M059J (cell line): ENCODE results near the gene KIF3B. TPM values are rescaled to one million over a fixed set of nuclear protein-coding genes. Genes with fewer than 3 reads are reported as not detected.
"Not testable (repeated sequence)": the region's sequence is repeated elsewhere in the genome, so short reads cannot be mapped to it uniquely, and the experiment has no call there.

ENCODE experiments used
- DNase-seq: peaks from one replicate; pipeline ENCODE4 v3.0.0-alpha.2; 2012; ENCODE audit warnings: low read depth
- total RNA-seq: library from RNA; depleted of rRNA; stranded (reverse); fragments of >200 nt; shearing (Covaris generic); gene quantifications from 2 replicates; pipeline ENCODE4 v1.2.3, GENCODE V29; 2014

The KIF3B gene
- total RNA-seq, 1 experiment from 2014 or later = 28.4 TPM

- DNase-seq = no peak
Measured at GRCh38 chr20:32356622-32357374, 79.3 kb downstream of the KIF3B start.

- peak; percentile 86 for DNase-seq
Measured at GRCh38 chr20:32357375-32357868, 80.0 kb downstream of the KIF3B start.

- peak; percentile 99 for DNase-seq
Measured at GRCh38 chr20:32357869-32358631, 80.6 kb downstream of the KIF3B start, which contains the start of gene ASXL1. Gene ASXL1, plus strand, starts transcription at chr20:32358331. Its CDS starts 445 bp downstream, at chr20:32358776.

DNA sequence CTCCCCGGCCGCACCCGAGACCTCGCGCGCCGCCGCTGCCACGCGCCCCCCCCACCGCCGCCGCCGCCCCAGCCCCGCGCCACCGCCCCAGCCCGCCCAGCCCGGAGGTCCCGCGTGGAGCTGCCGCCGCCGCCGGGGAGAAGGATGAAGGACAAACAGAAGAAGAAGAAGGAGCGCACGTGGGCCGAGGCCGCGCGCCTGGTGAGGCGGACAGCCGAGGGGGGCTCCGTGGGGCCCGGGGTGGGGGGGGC, 81.1 kb downstream of the KIF3B start:
- DNase-seq = no peak

GRCh38 chr20:32358883-32359632, 81.6 kb downstream of the KIF3B start:
- peak; percentile 74 for DNase-seq

DNA sequence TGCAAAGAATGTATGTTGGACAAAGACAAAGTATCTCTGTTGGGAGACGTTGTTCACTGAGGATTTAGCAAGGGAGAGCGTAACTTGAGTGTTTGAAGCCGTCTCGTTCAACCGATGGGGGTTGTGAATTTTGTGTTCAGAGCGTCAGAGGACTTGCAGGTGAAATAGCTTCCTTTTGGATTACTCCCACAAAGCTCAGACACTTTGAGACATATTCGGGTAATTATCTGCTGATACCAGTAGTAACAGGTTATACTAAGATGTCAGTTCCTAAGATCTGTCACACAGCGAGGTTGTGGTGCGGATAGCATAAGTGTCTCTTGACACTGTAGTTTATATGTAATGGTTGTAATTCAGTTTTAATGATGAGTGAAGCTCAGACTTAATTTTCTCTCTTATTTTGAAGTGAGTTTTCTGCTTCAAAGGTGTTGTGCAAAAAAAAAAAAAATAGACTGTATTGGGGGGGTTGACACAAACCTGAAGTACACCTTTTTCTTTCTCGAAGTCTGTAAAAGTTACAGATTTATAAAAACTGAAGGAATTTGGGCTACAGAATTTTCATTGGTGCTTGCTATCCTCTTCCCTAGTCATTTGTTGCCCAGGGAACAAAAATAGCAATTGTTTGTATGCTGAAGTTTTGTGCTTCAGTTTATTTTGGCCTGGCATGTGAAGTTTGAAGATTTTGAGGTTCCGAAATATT, 82.3 kb downstream of the KIF3B start:
- DNase-seq = peak; percentile 41

DNA sequence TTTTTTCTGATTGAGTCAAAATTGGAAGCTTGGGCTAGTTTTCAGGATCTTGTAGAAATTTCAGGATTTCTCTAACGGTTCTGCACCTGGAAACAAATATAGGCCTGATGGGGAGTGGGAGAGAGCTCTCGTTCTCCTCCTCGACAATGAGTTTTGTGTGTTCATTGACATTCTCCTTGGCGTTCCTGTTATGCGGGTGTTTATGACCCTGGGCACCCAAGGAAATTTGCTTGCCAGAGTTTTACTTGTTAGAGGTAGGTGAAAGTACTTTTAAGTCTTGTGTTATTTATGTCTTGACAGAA, 82.8 kb downstream of the KIF3B start:
- no peak for DNase-seq

- no peak for DNase-seq
Measured at GRCh38 chr20:32362901-32363364, 85.5 kb downstream of the KIF3B start.

DNA sequence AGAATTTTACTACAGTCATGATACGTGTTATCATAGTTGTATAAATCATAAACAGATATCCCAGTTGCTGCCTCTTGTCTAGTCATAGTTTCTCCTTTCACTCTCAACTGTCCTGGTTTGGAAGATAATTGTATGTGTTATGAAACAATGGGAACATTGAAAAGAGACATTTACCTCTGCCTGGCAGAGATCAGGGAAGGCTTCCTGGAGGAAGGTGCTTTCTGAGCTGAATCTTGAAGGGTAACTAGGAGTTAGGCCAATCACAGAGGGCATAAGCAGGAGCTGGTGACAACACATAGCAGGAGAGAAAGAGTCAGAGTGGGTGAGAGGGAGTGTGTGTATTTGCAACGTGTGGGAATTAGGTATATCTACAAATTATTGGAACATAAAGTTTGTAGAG, 86.0 kb downstream of the KIF3B start:
- DNase-seq = no peak

DNA sequence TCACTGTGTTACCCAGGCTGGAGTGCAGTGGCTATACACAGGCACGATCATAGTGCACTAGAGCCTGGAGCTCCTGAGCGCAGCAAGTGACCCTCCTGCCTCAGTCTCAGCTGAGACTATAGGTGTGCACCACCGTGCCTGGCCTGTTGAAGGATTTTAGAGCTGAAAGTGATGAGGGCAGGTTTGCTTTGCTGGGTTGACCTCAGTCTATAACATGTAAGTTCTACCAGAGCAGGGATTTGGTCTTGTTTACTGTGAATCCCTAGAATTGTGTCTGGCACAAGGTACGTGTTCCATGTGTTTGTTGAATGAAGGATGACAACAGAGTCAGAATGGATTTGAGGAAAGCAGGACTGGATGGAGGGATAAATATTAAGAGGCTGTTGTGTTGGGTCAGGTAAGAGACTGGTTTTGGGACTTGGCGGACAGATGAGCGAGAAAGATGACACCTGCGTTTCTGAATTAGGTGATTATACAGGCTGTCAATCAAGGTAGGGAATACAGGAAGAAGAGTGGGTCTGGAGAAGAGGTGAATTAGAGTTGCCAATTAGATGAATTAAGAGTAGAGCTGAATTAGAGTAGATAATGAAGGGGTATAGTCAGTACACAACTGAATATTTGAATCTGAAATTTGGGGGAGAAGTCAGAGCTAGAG, 87.2 kb downstream of the KIF3B start:
- DNase-seq = no peak

DNA sequence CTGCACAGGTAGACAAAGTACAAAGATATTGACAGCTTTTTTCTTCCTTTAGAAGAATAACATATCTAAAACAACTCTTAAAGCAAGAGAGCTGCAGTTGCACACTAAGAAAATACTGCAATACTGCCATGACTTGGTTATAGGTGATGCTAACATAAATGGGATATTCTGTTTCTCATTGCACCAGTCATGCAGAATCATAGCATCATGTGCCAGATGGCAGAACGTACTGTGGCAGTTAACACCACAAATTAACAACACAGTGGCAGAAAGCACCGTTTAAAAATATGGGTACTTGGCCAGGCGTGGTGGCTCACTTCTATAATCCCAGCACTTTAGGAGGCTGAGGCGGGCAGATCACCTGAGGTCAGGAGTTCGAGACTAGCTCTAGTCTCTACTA, 88.1 kb downstream of the KIF3B start:
- DNase-seq = no peak

DNA sequence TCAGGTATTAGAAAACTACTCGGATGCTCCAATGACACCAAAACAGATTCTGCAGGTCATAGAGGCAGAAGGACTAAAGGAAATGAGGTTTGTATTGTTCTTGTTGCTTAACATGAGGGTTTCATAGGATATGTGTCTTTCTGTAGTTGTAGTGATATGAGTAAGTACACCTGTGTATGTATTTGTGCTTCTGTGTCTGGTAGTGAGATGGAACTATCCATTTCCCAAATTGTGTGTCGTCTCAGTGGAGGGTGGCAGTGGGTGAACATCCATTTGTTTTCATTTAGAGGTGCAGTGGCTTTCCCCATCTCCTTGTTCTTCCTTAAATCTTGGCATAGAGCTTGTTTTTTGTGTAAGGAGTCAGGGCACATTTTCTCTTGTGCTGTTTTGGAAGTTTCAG, 88.9 kb downstream of the KIF3B start:
- DNase-seq = no peak

DNA sequence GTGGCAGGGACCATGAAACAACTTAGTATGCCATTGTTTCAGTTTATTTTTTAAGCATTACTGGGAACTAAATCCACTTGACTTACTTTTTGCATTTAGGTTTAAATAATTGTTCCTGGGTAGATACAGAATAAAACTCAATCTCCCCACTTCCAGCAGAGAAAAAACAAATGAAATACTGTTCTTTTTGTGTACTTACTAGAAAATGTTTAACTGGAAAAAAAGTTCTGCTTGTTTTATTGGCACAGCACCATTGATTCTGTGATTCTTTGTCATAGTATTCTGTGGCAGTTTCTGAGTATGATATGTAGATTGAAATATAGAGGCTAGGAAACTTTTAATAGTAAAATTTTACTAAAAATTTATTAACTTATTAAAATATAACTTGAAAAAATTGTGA, 90.9 kb downstream of the KIF3B start:
- no peak for DNase-seq

- peak; percentile 32 for DNase-seq
Measured at GRCh38 chr20:32368925-32369324, 91.5 kb downstream of the KIF3B start.

GRCh38 chr20:32370897-32371296, 93.4 kb downstream of the KIF3B start:
- no peak for DNase-seq

DNA sequence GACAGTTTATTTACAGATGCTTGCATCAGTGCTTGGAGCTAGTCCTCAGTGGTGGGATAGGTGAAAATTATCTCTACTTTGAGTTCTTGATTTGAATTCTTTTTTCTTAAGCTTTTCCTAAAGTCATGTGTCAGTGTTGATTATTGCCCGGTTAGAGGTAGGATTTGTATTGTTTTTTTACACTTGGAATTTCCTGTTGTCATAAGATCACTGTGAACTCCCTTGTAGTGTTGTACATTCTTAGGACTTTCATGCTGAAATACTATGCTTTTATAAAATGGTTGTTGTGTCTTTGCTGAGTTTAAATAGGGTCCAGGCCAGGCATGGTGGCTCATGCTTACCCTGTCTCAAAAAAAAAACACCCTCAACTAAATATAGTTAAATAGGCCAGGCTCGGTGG, 101.0 kb downstream of the KIF3B start:
- DNase-seq = no peak

GRCh38 chr20:32380037-32380436, 102.6 kb downstream of the KIF3B start:
- DNase-seq = not testable (repeated sequence)

DNA sequence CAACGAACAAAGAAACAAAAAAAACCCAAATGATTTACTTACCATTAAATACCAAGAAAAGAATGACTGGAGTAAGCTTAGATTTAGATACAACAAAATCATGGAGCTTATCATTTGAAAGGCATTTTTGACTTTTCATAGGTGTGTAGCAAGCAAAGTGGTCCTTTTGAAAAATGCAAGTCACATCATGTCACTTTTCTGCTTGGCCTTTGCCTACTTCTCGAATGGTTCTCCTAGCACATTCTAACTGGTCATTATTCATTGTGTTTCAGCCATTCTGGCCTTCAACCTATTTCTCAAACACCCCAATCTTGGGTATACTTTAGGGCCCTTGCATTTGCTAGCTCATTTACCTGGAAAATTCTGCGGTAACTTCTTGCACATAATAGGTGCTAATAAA, 103.3 kb downstream of the KIF3B start:
- no peak for DNase-seq

- no peak for DNase-seq
Measured at GRCh38 chr20:32382102-32382950, 104.9 kb downstream of the KIF3B start.

DNA sequence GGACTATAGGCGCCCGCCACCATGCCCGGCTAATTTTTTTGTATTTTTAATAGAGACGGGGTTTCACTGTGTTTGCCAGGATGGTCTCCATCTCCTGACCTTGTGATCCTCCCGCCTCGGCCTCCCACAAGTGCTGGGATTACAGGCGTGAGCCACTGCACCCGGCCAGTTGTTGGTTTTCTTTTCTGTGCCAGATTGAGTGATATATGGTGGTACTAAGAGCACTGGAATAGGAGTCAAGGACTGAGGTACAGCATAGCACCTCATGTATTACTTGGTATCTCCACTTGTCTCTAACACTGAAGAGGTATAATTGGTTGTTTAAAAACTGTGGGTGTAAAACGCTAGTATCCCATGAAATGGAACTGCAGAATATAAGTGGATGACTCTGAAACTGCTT, 106.0 kb downstream of the KIF3B start:
- not testable (repeated sequence) for DNase-seq
